ENCODE data around the gene PRKN. TPM values are rescaled to one million over a fixed set of nuclear protein-coding genes. Genes with fewer than 3 reads are reported as not detected.

Gene PRKN
- total and polyA plus RNA-seq, 9 of the 15 experiments (the other 6 are each of a cell fraction or from before 2014, with no cell fraction given), result 0.03 to 0.96 (median 0.15) TPM; not detected in 2

DNA sequence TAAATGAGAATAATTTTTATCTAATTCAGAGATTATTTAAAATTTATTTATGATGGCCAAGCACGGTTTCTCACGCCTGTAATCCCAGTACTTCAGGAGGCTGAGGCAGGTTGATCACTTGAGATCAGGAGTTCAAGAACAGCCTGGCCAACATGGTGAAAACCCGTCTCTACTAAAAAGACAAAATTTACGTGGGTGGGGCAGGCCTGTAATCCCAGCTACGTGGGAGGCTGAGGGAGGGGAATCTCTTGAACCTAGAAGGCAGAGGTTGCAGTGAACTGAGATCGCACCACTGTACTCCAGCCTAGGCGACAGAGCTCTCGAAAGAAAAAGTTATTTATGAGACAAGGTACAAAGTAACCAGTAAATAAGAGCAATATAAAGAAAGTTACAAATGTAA lies 1394.2 kb downstream of the PRKN start:
- WGBS (ENCODE audit: insufficient coverage, low coverage, missing lambda C conversion rate), result 45% methylated on average over 8 of the region's 8 CpGs

More for the DNA sequence above, 1394.2 kb downstream of the PRKN start:
- intact Hi-C loops (cut with micrococcal nuclease), result no loop called here
- Histone ChIP-seq H3K79me2 (ENCODE audit: control insufficient read depth, insufficient read depth, low read length) (no peaks in the 10 kb centered on the region), H3K4me1 (replicated peaks in 1 of 2; ENCODE audit: control insufficient read depth in 2 of 2, insufficient read depth in 2 of 2, low read length in 2 of 2) (no peaks in the 10 kb centered on the region), H3K27ac (ENCODE audit: extremely low read depth, low read depth, low read length) (no peak overlapping the region), H3K27me3 (ENCODE audit: control insufficient read depth in 2 of 2, insufficient read depth in 2 of 2, low read length in 2 of 2) (no peaks in the 10 kb centered on the region; a peak in 1 of 5 replicates), H2AFZ (ENCODE audit: low read depth, low read length) (peak overlapping the region; percentile 57; the same call in 1 of the 2 replicates), H3K9ac (ENCODE audit: insufficient read depth in 1 of 2, low read depth in 2 of 2, low read length in 2 of 2) (no peak overlapping the region), H3K4me2 (ENCODE audit: insufficient read depth, low read length) (no peak overlapping the region), H3K36me3 (ENCODE audit: control insufficient read depth, insufficient read depth, low read length) (no peaks in the 10 kb centered on the region), H3K9me3 (replicated peaks; ENCODE audit: control insufficient read depth, insufficient read depth, low read depth, low read length) (no peaks in the 10 kb centered on the region), H4K20me1 (replicated peaks; ENCODE audit: control insufficient read depth, insufficient read depth, low read length) (no peaks in the 10 kb centered on the region), H3K4me3 (no peak overlapping the region), H3K9me1 (ENCODE audit: control insufficient read depth, insufficient read depth, low read length) (no peaks in the 10 kb centered on the region)
- DNase-seq (ENCODE audit: extremely low read depth in 1 of 4, low spot score in 3 of 4) (no peak), FAIRE-seq (no peak), ATAC-seq (peak; percentile 35; the same call in 2 of the 3 replicates)
- no TSS peak for BruUV-seq (replicated peaks)
- CTCF ChIA-PET (ENCODE audit: low intra/inter-chr PET ratio), result interaction anchor here (0.7 kb wide), 1 partner anchor 236 kb away, joined by 5 read pairs; no protein-coding TSS in a partner anchor
- POLR2A ChIA-PET, result interaction anchor here (1.4 to 2.9 kb wide), 2 partner anchors 15 to 19 kb away, joined by 3 to 11 read pairs; no protein-coding TSS in a partner anchor
- TF ChIP-seq TFAP4 (CRISPR knock-in tag; IDR thresholded peaks at IDR 0.05; ENCODE audit: borderline replicate concordance), result no peak
- no peak for TF ChIP-seq ETS2 (tag; IDR thresholded peaks at IDR 0.05; ENCODE audit: borderline replicate concordance, poor library complexity, severe bottlenecking)
- TF ChIP-seq ZNF263 (CRISPR knock-in tag; IDR thresholded peaks at IDR 0.05; ENCODE audit: borderline replicate concordance), result no peak
- no peak for TF ChIP-seq RERE (CRISPR knock-in tag; IDR thresholded peaks at IDR 0.05; ENCODE audit: borderline replicate concordance)
- TF ChIP-seq MNT (conservative IDR thresholded peaks at IDR 0.05), result no peak
- TF ChIP-seq EGR1 (conservative IDR thresholded peaks at IDR 0.05), result peak; percentile 76
- TF ChIP-seq FOXK2 (conservative IDR thresholded peaks at IDR 0.05 in 1 of 2, IDR thresholded peaks at IDR 0.05 in 1 of 2; ENCODE audit: low read depth in 2 of 2), result no peak
- in situ Hi-C loops (cut with MboI), result no loop called here
